ENCODE measurements around the gene PON1. TPM values are rescaled to one million over a fixed set of nuclear protein-coding genes. Genes with fewer than 3 reads are reported as not detected.

PON1 gene
- total RNA-seq, 2 experiments from 2014 or later: not detected

GRCh38 chr7:95330961-95331337 lies 6.6 kb upstream of the PON1 start:
- Histone ChIP-seq H3K4me3 (ENCODE audit: low read length) (peak overlapping the region; percentile 42), H3K9me3 (ENCODE audit: control insufficient read depth in 1 of 2, insufficient read depth in 1 of 2, low read length in 2 of 2) (no peaks in the 10 kb centered on the region), H3K27ac (ENCODE audit: low read depth in 1 of 2, low read length in 2 of 2) (no peak overlapping the region), H3K4me1 (ENCODE audit: insufficient read depth, low read length) (no peaks in the 10 kb centered on the region), H3K36me3 (ENCODE audit: insufficient read depth, low read length) (no peaks in the 10 kb centered on the region), H3K27me3 (ENCODE audit: control insufficient read depth in 1 of 2, insufficient read depth in 2 of 2, low read length in 2 of 2) (no peaks in the 10 kb centered on the region)
- Mint-ChIP-seq H3K4me3 (peak overlapping the region; percentile 74), H3K27me3 (peaks cover 8% of the 10 kb centered on the region), H3K36me3 (ENCODE audit: low read depth) (no peaks in the 10 kb centered on the region), H3K4me1 (ENCODE audit: low read depth) (peaks cover 15% of the 10 kb centered on the region), H3K27ac (peak overlapping the region; percentile 32), H3K9me3 (no peaks in the 10 kb centered on the region)
- intact Hi-C loops (cut with DNase I, micrococcal nuclease): no loop called here
- TF ChIP-seq CTCF (IDR thresholded peaks at IDR 0.05): no peak
- DNase-seq: peak in 1 of 14 experiments; percentile 2
- ChIA-PET CTCF (no interaction called here), POLR2A (interaction anchor here (1.1 kb wide), 1 partner anchor 104 kb away, joined by 5 read pairs; the partner anchor contains the start of gene PON2)
- ATAC-seq (ENCODE audit: poor library complexity): no peak

GRCh38 chr7:95330204-95330960 lies 6.0 kb upstream of the PON1 start:
- no peaks in the 10 kb centered on the region for H3K4me1 ChIP-seq (ENCODE audit: insufficient read depth, low read length)
- H3K4me3 ChIP-seq (ENCODE audit: low read length): peak overlapping the region; percentile 42
- Mint-ChIP-seq H3K27me3 (peaks cover 12% of the 10 kb centered on the region), H3K36me3 (ENCODE audit: low read depth) (no peaks in the 10 kb centered on the region), H3K27ac (peak overlapping the region; percentile 32), H3K9me3 (no peaks in the 10 kb centered on the region), H3K4me3 (peak overlapping the region; percentile 74), H3K4me1 (ENCODE audit: low read depth) (peaks cover 17% of the 10 kb centered on the region)
- intact Hi-C loops (cut with DNase I, micrococcal nuclease): no loop called here
- H3K36me3 ChIP-seq (ENCODE audit: insufficient read depth, low read length): no peaks in the 10 kb centered on the region
- POLR2A ChIA-PET: no interaction called here
- TF ChIP-seq CTCF (IDR thresholded peaks at IDR 0.05): no peak
- no peaks in the 10 kb centered on the region for H3K9me3 ChIP-seq (ENCODE audit: control insufficient read depth in 1 of 2, insufficient read depth in 1 of 2, low read length in 2 of 2)
- DNase-seq (peak in 3 of 14 experiments; percentile 27 to 64 (median 37)), ATAC-seq (ENCODE audit: poor library complexity) (peak; percentile 67)
- H3K27me3 ChIP-seq (ENCODE audit: control insufficient read depth in 1 of 2, insufficient read depth in 2 of 2, low read length in 2 of 2): no peaks in the 10 kb centered on the region
- CTCF ChIA-PET: no interaction called here
- no peak overlapping the region for H3K27ac ChIP-seq (ENCODE audit: low read depth in 1 of 2, low read length in 2 of 2)

GRCh38 chr7:95327356-95327755 lies 3.0 kb upstream of the PON1 start:
- ATAC-seq (ENCODE audit: poor library complexity): no peak
- Histone ChIP-seq H3K36me3 (ENCODE audit: insufficient read depth, low read length) (no peaks in the 10 kb centered on the region), H3K9me3 (ENCODE audit: control insufficient read depth in 1 of 2, insufficient read depth in 1 of 2, low read length in 2 of 2) (no peaks in the 10 kb centered on the region), H3K27me3 (ENCODE audit: control insufficient read depth in 1 of 2, insufficient read depth in 2 of 2, low read length in 2 of 2) (peaks cover 0 to 5% of the 10 kb centered on the region in 2 experiments), H3K4me1 (ENCODE audit: insufficient read depth, low read length) (no peaks in the 10 kb centered on the region), H3K4me3 (ENCODE audit: low read length) (no peak overlapping the region), H3K27ac (ENCODE audit: low read depth in 1 of 2, low read length in 2 of 2) (no peak overlapping the region)
- POLR2A ChIA-PET: no interaction called here
- Mint-ChIP-seq H3K27ac (no peak overlapping the region), H3K36me3 (ENCODE audit: low read depth) (no peaks in the 10 kb centered on the region), H3K4me1 (ENCODE audit: low read depth) (peaks cover 25% of the 10 kb centered on the region), H3K4me3 (no peak overlapping the region), H3K9me3 (no peaks in the 10 kb centered on the region), H3K27me3 (peaks cover 19% of the 10 kb centered on the region)
- TF ChIP-seq CTCF (IDR thresholded peaks at IDR 0.05): no peak
- intact Hi-C loops (cut with DNase I, micrococcal nuclease): no loop called here
- CTCF ChIA-PET: no interaction called here
- DNase-seq: no peak

Measured in CD4-positive, alpha-beta T cell (primary cell).